ENCODE measurements around the gene NECTIN3.

DNA sequence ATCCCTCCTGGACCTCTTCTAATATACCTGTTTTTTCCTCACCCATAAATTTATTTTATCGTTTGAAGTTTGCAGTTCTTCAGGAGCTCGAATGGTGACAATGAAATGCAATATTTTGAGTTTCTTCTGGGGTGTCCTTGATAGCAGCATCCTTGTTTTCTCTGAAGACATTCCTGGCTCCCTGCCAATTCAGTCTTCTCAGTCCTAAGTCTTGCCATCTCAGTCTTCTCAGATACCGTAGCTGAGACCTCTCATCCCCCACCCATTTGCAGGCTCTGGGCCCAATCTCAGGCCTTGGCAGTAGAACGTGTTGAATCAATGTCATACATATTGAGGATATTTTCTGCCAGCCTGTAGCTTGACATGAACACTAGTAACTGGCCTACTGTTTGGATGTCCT is 140.9 kb downstream of the NECTIN3 start:
- TF ChIP-seq POLR2AphosphoS5 (IDR thresholded peaks at IDR 0.05; ENCODE audit: borderline replicate concordance, low read depth, low read length), result no peak
- no peak for TF ChIP-seq EZH2 (IDR thresholded peaks at IDR 0.05)
- no peak for TF ChIP-seq FOXP2 (optimal IDR thresholded peaks at IDR 0.05; ENCODE audit: control extremely low read depth, extremely low read length, insufficient read depth)
